ENCODE data around the gene DLK1.
A peak's percentile ranks its signal among the peaks of the same experiment; 100 is the strongest.

Gene DLK1

GRCh38 chr14:100714258-100714892 lies 12.3 kb upstream of the DLK1 start:
- DNase-seq (ENCODE audit: low spot score), result peak; percentile 18

GRCh38 chr14:100715332-100715731 lies 11.4 kb upstream of the DLK1 start:
- no peak for DNase-seq (ENCODE audit: low spot score)

DNA sequence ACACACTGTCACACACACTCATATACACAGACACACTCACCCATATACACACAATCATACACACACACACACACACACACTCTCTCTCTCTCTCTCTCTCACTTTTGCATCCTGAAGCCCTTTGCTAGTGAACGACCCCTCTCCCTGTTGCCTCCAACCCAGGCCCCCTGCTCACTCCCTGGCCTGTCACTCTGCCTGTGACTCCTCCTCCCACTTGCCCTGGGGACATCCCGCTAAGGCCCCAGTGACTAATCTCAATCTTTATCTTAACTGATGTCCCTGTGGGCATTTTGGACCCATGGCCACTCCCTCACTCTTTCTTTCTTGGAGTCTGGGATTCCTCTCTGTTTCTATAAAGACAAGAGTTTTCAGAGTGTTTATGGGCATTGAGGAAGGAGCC lies 10.9 kb upstream of the DLK1 start:
- DNase-seq (ENCODE audit: low spot score), result no peak

DNA sequence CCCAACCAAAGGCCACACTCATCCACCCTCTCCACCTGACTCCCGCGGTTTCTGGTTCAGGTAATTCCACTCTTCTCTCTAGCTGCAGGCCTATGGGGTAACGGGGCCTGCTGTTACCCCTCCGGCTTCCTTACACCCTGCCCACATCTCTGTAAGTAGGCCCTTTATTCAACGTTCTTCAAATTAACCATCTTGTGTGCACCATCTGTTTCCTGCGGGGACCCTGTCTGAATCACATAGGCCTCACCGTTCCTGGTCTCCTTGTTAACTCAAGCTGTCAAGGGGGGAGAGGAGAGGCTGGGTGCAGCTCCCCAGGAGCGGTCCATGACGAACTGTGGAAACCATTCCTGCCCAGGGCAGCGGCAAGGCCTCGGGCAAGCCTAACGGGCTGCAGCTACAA lies 9.3 kb upstream of the DLK1 start:
- DNase-seq (ENCODE audit: low spot score), result no peak

DNA sequence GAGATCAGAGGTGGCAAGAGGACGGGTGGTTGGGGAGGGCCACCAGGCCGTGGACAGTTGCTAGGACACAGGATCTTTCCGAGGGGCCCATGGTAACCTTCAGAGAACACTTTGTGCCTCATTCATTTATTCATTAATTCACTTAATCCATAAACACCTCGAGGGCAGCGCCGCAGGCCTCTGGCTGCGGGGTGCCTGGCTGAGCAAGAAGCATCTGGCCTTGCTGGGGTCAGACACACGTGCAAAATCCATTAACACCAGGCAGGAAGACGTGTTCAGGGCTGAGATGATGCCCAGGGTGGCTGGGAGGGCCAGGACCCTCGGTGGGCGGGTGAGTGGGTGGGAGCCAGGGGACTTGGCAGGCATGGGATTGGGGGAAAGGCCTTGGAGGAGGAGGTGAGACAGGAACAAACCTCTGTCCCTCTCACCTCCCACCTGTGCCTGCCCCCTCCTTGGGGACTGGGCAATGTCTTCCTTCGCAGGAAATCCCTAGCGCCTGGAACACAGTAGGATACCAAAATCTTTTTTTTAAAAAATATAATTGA lies 6.6 kb upstream of the DLK1 start:
- no peak for DNase-seq (ENCODE audit: low spot score)

DNA sequence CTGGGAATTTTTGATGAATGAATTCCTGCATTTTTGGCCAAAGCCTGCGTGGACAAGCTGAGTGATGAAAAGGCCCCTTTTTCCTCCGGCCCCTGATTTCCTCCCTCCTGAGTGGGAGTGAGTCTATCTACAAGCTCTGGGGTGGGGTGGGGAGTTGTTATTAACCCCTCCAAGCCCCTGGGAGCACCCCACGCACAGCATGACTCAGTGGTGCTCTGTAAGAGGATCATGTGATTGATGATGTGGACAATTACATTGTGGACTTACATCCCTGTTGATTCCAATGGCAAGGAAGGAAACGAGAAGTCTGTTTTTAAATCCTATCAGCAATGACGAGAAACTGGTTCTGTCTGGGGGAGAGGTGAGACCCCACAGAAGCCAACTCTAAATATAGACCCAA lies 5.1 kb upstream of the DLK1 start:
- no peak for DNase-seq (ENCODE audit: low spot score)

GRCh38 chr14:100722367-100722766 lies 4.3 kb upstream of the DLK1 start:
- DNase-seq (ENCODE audit: low spot score), result no peak

DNA sequence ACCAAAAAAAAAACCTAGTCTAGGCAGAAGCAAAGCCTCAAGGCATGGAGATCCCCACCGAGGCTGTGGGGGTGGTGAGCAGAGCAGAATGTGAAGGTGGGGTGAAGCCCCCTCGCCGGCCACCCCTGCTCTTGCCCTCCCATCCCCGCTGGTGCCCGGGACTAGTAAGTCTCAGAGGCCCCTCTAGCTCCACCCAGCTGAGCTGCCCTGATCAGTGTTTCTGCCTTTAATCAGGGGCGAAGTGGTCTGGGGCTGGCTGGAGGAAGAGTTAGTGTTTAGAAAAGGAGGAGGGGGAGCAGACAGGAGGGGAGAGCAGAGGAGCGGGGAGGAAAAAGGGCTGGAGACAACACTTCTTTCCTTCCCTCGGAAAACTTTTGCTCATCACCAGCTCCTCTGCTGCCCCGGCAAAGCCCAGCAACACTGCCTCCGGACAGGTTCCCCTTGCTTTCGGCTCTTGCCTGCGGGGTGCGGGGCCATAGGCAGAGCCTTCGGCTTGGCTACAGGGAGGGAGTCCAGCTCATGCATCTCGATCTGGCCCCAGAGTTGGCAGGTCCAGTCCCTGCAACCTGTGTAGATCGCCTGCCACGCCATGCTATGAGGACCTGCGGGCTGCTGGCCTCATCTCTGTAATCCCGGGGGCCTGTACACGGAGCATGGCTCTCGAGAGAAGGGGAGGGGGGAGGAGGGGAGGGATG lies 3.4 kb upstream of the DLK1 start:
- no peak for DNase-seq (ENCODE audit: low spot score)

DNA sequence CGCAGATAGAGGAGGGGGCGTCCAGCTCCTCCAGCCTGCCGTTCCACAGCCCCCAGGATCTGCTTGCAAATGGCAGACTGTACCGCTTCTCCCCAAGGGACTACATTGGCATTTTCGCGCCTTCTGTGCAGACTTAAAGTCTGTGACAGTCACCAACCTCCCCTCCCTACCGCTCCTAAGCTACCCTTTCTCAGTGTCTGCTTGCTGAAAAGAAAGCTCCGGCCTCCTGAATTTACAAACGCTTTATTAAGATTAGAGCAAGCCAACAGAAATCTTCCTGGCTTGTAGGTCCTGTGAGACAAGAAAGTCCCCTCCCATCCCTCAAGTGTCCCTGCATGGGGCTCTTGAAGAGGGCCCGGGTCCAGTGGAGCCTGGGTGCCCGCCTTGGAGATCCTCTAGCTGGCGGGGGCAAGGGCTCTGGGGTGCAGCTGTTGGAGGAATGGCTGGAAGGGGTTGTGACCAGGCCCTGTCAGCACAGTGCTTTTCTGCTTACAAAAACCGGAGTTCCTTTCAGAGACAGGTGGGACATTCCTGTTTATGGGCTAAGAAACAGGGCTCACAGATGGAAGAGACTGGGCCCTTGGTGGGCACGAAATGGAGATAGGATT lies 2.8 kb upstream of the DLK1 start:
- no peak for DNase-seq (ENCODE audit: low spot score)

DNA sequence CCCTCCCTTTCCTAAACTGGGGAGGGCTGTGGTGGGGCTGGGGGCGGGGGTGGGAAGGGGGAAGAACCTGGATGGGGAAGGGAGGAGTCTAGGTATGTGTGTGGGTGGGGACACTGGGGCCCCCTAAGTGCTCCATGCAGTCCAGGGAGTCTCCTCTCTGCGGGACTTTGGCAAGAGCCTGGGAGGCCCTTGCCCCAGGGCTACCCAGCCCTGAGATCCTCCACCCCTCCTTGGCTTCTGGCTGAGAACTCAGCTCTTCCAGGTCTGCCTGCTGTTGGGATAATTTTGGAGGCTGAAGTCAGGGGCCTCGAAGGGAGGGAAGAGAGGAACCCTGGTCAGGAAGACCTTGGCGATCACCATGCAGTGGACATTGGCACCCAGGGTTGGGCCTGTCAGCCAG lies 2.2 kb upstream of the DLK1 start:
- DNase-seq (ENCODE audit: low spot score), result no peak

GRCh38 chr14:100725587-100726387 lies 905 bp upstream of the DLK1 start:
- DNase-seq (ENCODE audit: low spot score), result no peak

- DNase-seq (ENCODE audit: low spot score), result no peak
These were observed 587 bp downstream of the DLK1 start for GRCh38 chr14:100727086-100727872.

GRCh38 chr14:100727873-100728240 lies 1.2 kb downstream of the DLK1 start:
- no peak for DNase-seq (ENCODE audit: low spot score)

DNA sequence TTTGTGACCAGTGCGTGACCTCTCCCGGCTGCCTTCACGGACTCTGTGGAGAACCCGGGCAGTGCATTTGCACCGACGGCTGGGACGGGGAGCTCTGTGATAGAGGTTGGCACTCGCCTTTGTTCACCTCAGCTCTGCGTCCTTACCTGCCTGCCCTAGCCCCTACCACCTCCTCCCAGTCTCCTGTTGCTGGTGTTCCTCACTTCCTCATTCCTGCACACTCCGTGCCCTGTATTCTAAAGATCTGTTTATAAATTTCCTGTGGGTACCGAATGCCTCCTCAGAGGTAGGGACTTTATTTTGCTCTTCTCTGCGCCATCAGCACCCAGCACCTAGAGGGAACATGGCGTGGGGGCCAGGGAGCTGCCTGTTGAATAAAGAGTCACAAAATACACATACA lies 2.3 kb downstream of the DLK1 start:
- DNase-seq (ENCODE audit: low spot score), result no peak

DNA sequence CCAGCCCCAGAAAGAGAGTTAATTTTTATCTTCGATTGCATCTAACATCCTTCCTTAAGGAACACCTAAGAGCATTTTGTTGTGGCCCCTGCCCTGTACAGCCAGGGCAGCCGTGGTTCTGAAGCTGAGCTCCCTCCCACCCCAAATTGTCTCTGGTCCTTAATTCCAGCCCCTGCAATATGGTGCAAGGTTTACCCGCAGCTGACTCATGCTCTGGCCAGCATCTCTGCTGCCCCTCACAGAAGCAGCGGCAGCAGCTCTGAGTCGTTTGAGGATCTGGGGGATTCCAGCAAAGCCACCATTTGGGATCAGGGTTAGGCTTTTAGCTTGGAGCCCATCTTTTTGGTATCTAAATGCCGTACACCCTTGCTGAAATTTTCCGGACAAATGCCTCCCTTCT lies 3.3 kb downstream of the DLK1 start:
- no peak for DNase-seq (ENCODE audit: low spot score)

DNA sequence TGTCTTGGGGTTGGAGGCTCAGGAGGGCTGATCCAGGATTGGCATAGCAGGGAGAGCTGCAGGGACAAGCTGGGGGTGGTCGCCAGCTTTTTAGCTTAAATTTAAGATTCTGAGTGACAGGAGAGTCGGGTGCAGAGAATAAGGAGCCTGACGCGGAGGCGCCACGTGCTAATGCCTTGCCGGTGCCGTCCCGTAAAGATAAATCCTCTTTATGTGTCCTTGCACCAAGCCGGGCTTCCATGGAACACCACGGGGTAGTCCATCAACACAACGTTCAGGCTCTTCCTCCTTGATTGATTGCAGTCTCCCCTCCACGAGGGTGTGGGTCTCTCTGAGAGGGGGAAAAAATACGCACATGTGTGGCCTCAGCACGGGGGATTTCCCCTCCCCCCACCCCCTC lies 3.9 kb downstream of the DLK1 start:
- DNase-seq (ENCODE audit: low spot score), result no peak

GRCh38 chr14:100731011-100731670 lies 4.4 kb downstream of the DLK1 start:
- no peak for DNase-seq (ENCODE audit: low spot score)

DNA sequence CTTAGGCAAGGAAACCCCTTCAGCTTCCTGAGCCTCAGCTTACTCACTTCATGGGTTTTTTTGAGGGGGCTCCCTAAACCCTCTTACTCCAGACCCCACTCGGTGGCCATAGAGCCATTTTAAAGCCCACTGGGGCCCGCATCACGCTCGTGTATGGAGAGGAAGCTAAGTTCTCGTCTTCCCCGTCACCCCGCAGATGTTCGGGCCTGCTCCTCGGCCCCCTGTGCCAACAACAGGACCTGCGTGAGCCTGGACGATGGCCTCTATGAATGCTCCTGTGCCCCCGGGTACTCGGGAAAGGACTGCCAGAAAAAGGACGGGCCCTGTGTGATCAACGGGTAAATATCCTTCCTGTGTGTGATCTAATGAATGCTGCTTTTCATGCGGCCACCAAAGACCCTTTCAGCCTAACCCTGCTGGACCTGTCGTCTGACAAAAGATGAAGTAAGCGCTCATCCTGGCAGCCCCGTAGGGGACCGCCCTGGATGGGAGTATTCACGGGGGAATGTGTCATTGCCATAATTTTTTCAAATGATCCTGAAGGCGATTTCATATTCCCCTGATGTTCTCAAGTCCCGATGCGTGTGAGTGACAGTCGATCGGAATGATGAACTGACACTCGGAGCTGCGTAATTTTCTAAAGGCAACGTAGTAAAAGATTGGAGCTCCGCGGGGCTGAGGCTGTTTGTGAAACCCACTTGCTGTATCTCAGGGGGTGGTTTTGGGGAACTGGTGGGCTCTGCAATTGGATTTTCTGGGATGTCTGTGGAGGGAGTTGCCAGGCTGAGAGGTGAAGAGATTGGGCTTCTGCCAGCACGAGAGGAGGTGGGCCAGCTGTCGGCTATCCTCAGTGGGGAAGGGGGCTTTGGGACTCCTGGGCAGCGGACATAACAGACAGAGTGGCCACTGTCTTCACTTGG lies 5.4 kb downstream of the DLK1 start:
- no peak for DNase-seq (ENCODE audit: low spot score)

DNA sequence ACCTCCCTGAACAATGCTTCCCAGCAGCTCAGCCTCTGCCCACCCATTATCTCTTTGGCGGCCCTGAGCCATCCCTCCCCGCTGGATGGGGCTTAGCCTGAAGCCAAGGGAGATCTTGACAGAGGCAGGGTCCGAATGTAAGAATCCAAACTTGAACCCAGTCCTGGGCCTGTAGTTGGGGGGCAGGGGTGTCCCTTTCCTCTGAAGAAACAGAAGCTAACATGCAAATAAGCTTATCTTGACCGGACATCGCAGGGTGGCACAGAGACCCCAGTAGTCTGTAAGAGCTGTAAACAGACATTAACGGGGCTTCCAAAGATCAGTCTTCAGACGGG lies 6.0 kb downstream of the DLK1 start:
- DNase-seq (ENCODE audit: low spot score), result no peak

DNA sequence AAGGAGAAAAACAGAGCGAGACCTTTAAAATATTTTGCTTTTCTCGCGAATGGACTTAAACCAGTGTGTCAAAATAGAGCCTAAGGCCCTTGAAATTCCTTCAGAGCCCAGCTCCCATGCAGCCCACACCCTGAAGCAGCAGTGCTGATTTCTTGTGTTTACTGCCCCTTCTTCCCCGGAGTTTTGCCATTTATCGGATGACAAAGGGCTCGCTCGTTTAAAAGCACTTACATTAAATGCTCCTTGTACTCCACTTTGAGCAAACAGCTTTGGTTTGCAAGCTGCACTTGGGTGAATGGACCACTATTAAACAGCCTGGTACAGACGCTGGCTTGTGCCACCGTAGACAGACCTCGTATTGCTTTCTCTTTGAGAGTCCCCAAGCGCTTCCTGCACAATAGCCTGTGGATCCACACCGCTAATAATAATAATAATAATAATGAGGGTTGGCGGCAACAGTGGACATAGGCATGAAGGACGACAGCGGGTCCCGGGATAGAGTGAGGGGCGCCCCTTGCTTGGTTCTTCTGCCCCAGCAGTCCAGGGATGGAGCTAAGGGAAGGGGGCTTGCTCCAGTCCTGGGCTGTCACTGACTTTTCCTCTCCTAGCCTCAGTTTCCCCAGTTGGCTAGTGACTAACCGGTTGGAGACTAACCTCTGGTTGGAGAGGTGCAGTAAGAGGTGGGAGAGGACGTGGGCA lies 6.6 kb downstream of the DLK1 start:
- DNase-seq (ENCODE audit: low spot score), result no peak
